SK-N-SH (cell line): ENCODE results near the gene ZDHHC8. TPM values are rescaled to one million over a fixed set of nuclear protein-coding genes. Genes with fewer than 3 reads are reported as not detected.

Experiments
- CTCF ChIA-PET: fragments of 300-600, 350-600 bp; formaldehyde crosslinking; extraction: SDS; loops from one replicate; lab custom pipeline; 2021; lab: Yijun Ruan, JAX
- POLR2A ChIA-PET: fragments of 350-600 bp; sonication (Branson Sonifier 250); formaldehyde crosslinking; extraction: SDS; loops from one replicate; lab custom pipeline; 2020; ENCODE audit warnings: antibody characterized with exemption, inconsistent platforms; lab: Yijun Ruan, JAX
- DNase-seq: peaks from one replicate; pipeline ENCODE4 v3.0.0; 2012
- H2AFZ ChIP-seq: fragments of 200-600 bp; sonication (generic); 2 replicates; pipeline ENCODE4 v1.8.1; 2016; ENCODE audit warnings: antibody characterized with exemption, mild to moderate bottlenecking, low read depth
- H3F3A ChIP-seq: fragments of 200-600 bp; sonication (generic); replicated peaks from 2 replicates; pipeline ENCODE3; 2016; ENCODE audit warnings: antibody characterized with exemption, mild to moderate bottlenecking; ENCODE audit not compliant: insufficient read depth
- H3K27ac ChIP-seq, 2 experiments: fragments of 200-500 bp in 1 of 2; fragments of 200-600 bp in 1 of 2; sonication (Bioruptor generic) in 1 of 2; sonication (generic), shearing (Covaris generic) in 1 of 2; 2 replicates each; pipeline versions ENCODE4 v1.5.1 to v1.6.1; 2014 to 2016; ENCODE audit warnings: low read depth in 2 of 2, inconsistent platforms in 1 of 2, low read length in 1 of 2, mild to moderate bottlenecking in 1 of 2, mixed read lengths in 1 of 2
- H3K27me3 ChIP-seq: fragments of 200-600 bp; sonication (generic), shearing (Covaris generic); 2 replicates; pipeline ENCODE4 v1.6.1; 2016; ENCODE audit warnings: mixed run types; ENCODE audit not compliant: insufficient read depth
- H3K36me3 ChIP-seq, 2 experiments: fragments of 200-500 bp in 1 of 2; fragments of 200-600 bp in 1 of 2; sonication (Bioruptor generic) in 1 of 2; sonication (generic) in 1 of 2; replicated peaks in 1 of 2; 2 replicates each; pipeline versions ENCODE3 to v1.5.1; 2014 to 2016; ENCODE audit warnings: low read length in 1 of 2, mild to moderate bottlenecking in 1 of 2; ENCODE audit not compliant: insufficient read depth in 2 of 2, control insufficient read depth in 1 of 2
- H3K4me1 ChIP-seq, 2 experiments: fragments of 200-500 bp in 1 of 2; fragments of 200-600 bp in 1 of 2; sonication (Bioruptor generic) in 1 of 2; sonication (generic), shearing (Covaris generic) in 1 of 2; 2 replicates each; pipeline versions ENCODE4 v1.5.1 to v1.6.1; 2014 to 2016; ENCODE audit warnings: low read depth in 1 of 2, low read length in 1 of 2, mixed run types in 1 of 2; ENCODE audit not compliant: insufficient read depth in 2 of 2, control insufficient read depth in 1 of 2
- H3K4me2 ChIP-seq: fragments of 200-600 bp; sonication (generic), shearing (Covaris generic); 2 replicates; pipeline ENCODE4 v1.6.1; 2017; ENCODE audit warnings: mixed run types
- H3K4me3 ChIP-seq, 2 experiments: fragments of 200-500 bp in 1 of 2; fragments of 200-600 bp in 1 of 2; sonication (Bioruptor generic) in 1 of 2; sonication (generic), shearing (Covaris generic) in 1 of 2; 2 replicates each; pipeline versions ENCODE4 v1.5.1 to v1.8.1; 2014 to 2016; ENCODE audit warnings: low read depth in 2 of 2, inconsistent platforms in 1 of 2, low read length in 1 of 2, mild to moderate bottlenecking in 1 of 2, mixed read lengths in 1 of 2, moderate library complexity in 1 of 2
- H3K79me2 ChIP-seq: fragments of 200-600 bp; sonication (generic); 2 replicates; pipeline ENCODE4 v1.8.1; 2017; ENCODE audit warnings: mild to moderate bottlenecking; ENCODE audit not compliant: insufficient read depth
- H3K9ac ChIP-seq: fragments of 200-600 bp; sonication (generic); 2 replicates; pipeline ENCODE4 v1.6.1; 2017; ENCODE audit warnings: mixed run types
- H3K9me2 ChIP-seq: fragments of 200-600 bp; sonication (generic); 2 replicates; pipeline ENCODE4 v1.6.1; 2017; ENCODE audit warnings: mixed run types
- H3K9me3 ChIP-seq: fragments of 200-600 bp; sonication (generic); 2 replicates; pipeline ENCODE4 v1.6.1; 2017; ENCODE audit warnings: mixed run types, mild to moderate bottlenecking, moderate library complexity
- H4K20me1 ChIP-seq: fragments of 200-600 bp; sonication (generic); 2 replicates; pipeline ENCODE4 v1.6.1; 2017; ENCODE audit warnings: mild to moderate bottlenecking, mixed run types; ENCODE audit not compliant: insufficient read depth
- EP300 ChIP-seq, 2 experiments: IDR thresholded peaks; 2 replicates each; pipeline versions ENCODE4 v1.4.0 to v1.6.1; 2012; ENCODE audit warnings: borderline replicate concordance in 1 of 2, low read depth in 1 of 2, low read length in 1 of 2
- EZH2phosphoT487 ChIP-seq: fragments of 200-600 bp; sonication (generic); IDR thresholded peaks from 2 replicates; pipeline ENCODE4 v1.6.1; 2017; ENCODE audit warnings: low read depth, mixed run types, mild to moderate bottlenecking, antibody characterized with exemption, moderate library complexity, borderline replicate concordance
- FOXJ3 ChIP-seq: sonication (generic); formaldehyde crosslinking; IDR thresholded peaks from 2 replicates; pipeline ENCODE4 v1.5.1; 2020; ENCODE audit warnings: mild to moderate bottlenecking, missing genetic modification reagents
- GABPA ChIP-seq: IDR thresholded peaks from 2 replicates; pipeline ENCODE4 v1.4.0; 2012; ENCODE audit warnings: low read depth, mild to moderate bottlenecking
- JUND ChIP-seq: IDR thresholded peaks from 2 replicates; pipeline ENCODE4 v1.4.0; 2012
- MXI1 ChIP-seq: IDR thresholded peaks from 2 replicates; pipeline ENCODE4 v1.6.1; 2012; ENCODE audit warnings: mild to moderate bottlenecking, low read depth, low read length, improper control_type of control experiment
- NRF1 ChIP-seq: IDR thresholded peaks from 2 replicates; pipeline ENCODE4 v1.6.1; 2012; ENCODE audit warnings: low read depth, mild to moderate bottlenecking, low read length
- POLR2AphosphoS5 ChIP-seq: IDR thresholded peaks from 2 replicates; pipeline ENCODE4 v1.6.1; 2012; ENCODE audit warnings: low read depth, low read length
- RCOR1 ChIP-seq: fragments of 150-350 bp; IDR thresholded peaks from 2 replicates; pipeline ENCODE4 v1.6.1; 2017; ENCODE audit warnings: antibody characterized with exemption, low read length
- RXRA ChIP-seq: IDR thresholded peaks from 2 replicates; pipeline ENCODE4 v1.4.0; 2012; ENCODE audit warnings: low read depth, mild to moderate bottlenecking, borderline replicate concordance
- TAF1 ChIP-seq: IDR thresholded peaks from 2 replicates; pipeline ENCODE4 v1.6.1; 2012; ENCODE audit warnings: low read depth, mild to moderate bottlenecking, low read length, moderate library complexity, borderline replicate concordance
- TCF12 ChIP-seq: IDR thresholded peaks from 2 replicates; pipeline ENCODE4 v1.4.0; 2012
- WGBS: methylation state at CpG from one replicate; pipeline ENCODE4 v1.1.6; 2017; ENCODE audit warnings: low lambda C conversion rate; 5-methylcytosine and 5-hydroxymethylcytosine counted together
- polyA plus RNA-seq, 3 experiments: library from polyadenylated mRNA; depleted of rRNA; stranded (reverse); fragments of >200 nt; gene quantifications; 2 replicates each; pipeline ENCODE4 v1.2.3, GENCODE V29; 2012
- TF ChIP-seq, protein P1 (sequence below): IDR thresholded peaks from 2 replicates; pipeline ENCODE4 v1.4.0; 2012; ENCODE audit warnings: low read depth, borderline replicate concordance
- TF ChIP-seq, protein P2 (sequence below): fragments of 150-350 bp; IDR thresholded peaks from 2 replicates; pipeline ENCODE4 v1.6.1; 2017; ENCODE audit warnings: antibody characterized with exemption, low read length, low read depth, borderline replicate concordance
- TF ChIP-seq, protein P3 (sequence below): fragments of 200-600 bp; sonication (generic); IDR thresholded peaks from 2 replicates; pipeline ENCODE4 v1.6.1; 2017; ENCODE audit warnings: antibody characterized with exemption, mild to moderate bottlenecking, moderate library complexity

ZDHHC8 gene
- polyA plus RNA-seq, 1 of the 3 experiments (the other 2 are of a cell fraction): 65.3 TPM

DNA sequence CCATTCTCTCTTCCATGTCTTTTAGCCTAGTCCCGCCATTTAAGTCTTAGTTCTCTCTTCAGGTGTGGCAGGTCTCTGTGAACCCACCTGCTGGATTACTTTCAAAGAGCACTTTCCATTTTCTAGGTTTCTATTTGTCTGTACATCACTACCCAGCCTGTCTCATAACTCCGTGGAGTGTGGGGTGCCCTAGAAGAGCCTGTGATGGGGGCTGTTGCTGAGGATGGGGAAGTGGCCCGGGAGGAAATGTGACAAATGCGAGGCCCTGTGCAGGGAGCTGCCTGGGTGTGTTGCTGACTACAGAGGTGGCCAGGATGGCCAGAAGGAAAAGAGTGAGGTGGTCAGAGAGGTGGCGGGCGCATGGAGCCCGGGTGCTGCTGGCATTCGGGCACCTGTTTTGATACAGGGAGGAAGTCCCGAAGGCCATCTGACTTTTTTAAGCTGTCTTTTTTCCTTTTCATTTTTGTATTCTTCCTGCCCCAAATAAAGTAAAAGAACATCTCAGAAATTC, 40.8 kb upstream of the ZDHHC8 start:
- H3K4me3 ChIP-seq: no peak overlapping the region
- ChIA-PET POLR2A (no interaction called here), CTCF (interaction anchor here (1.5 to 1.7 kb wide), 2 partner anchors 128 to 360 kb away, joined by 4 read pairs; no protein-coding TSS in a partner anchor)
- H4K20me1 ChIP-seq: peaks cover 29% of the 10 kb centered on the region
- DNase-seq: no peak
- no peak overlapping the region for H2AFZ ChIP-seq
- no peaks in the 10 kb centered on the region for H3K9me3 ChIP-seq
- no peaks in the 10 kb centered on the region for H3K27me3 ChIP-seq
- peaks cover 78 to 89% of the 10 kb centered on the region in 2 experiments for H3K36me3 ChIP-seq
- peaks cover 68% of the 10 kb centered on the region for H3K79me2 ChIP-seq
- no peak overlapping the region for H3K27ac ChIP-seq
- H3K4me2 ChIP-seq: no peak overlapping the region
- WGBS: 95% methylated on average over 9 of the region's 9 CpGs
- H3K9ac ChIP-seq: no peak overlapping the region
- TF ChIP-seq TCF12 (no peak), FOXJ3 (CRISPR knock-in tag) (no peak), MXI1 (no peak), EZH2phosphoT487 (no peak), EP300 (IDR thresholded peaks at IDR 0.05; ENCODE audit: borderline replicate concordance in 1 of 2, low read depth in 1 of 2, low read length in 1 of 2) (no peak), GABPA (no peak), TAF1 (no peak), POLR2AphosphoS5 (no peak), RCOR1 (no peak), NRF1 (no peak), RXRA (no peak), JUND (no peak)
- TF ChIP-seq, protein P1, sequence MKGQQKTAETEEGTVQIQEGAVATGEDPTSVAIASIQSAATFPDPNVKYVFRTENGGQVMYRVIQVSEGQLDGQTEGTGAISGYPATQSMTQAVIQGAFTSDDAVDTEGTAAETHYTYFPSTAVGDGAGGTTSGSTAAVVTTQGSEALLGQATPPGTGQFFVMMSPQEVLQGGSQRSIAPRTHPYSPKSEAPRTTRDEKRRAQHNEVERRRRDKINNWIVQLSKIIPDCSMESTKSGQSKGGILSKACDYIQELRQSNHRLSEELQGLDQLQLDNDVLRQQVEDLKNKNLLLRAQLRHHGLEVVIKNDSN: no peak
- TF ChIP-seq, protein P2, sequence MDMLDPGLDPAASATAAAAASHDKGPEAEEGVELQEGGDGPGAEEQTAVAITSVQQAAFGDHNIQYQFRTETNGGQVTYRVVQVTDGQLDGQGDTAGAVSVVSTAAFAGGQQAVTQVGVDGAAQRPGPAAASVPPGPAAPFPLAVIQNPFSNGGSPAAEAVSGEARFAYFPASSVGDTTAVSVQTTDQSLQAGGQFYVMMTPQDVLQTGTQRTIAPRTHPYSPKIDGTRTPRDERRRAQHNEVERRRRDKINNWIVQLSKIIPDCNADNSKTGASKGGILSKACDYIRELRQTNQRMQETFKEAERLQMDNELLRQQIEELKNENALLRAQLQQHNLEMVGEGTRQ: no peak
- TF ChIP-seq, protein P3, sequence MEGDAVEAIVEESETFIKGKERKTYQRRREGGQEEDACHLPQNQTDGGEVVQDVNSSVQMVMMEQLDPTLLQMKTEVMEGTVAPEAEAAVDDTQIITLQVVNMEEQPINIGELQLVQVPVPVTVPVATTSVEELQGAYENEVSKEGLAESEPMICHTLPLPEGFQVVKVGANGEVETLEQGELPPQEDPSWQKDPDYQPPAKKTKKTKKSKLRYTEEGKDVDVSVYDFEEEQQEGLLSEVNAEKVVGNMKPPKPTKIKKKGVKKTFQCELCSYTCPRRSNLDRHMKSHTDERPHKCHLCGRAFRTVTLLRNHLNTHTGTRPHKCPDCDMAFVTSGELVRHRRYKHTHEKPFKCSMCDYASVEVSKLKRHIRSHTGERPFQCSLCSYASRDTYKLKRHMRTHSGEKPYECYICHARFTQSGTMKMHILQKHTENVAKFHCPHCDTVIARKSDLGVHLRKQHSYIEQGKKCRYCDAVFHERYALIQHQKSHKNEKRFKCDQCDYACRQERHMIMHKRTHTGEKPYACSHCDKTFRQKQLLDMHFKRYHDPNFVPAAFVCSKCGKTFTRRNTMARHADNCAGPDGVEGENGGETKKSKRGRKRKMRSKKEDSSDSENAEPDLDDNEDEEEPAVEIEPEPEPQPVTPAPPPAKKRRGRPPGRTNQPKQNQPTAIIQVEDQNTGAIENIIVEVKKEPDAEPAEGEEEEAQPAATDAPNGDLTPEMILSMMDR: no peak
- TF ChIP-seq, all 33 proteins: peak for 0
- Histone ChIP-seq H3F3A (peaks cover 2% of the 10 kb centered on the region), H3K9me2 (no peaks in the 10 kb centered on the region), H3K4me1 (no peaks in the 10 kb centered on the region; a peak in 1 of 4 replicates)
